Rectal smooth muscle tissue (tissue), 1 donor: ENCODE data around the gene RAB35.

ENCODE experiments used
- H3K27ac ChIP-seq: one replicate; pipeline ENCODE4 v1.7.0; 2013; ENCODE audit warnings: low read depth, low read length, inconsistent platforms
- H3K27me3 ChIP-seq: one replicate; pipeline ENCODE4 v1.7.0; 2013; ENCODE audit warnings: low read length; ENCODE audit not compliant: control insufficient read depth, insufficient read depth
- H3K36me3 ChIP-seq: one replicate; pipeline ENCODE4 v1.7.0; 2013; ENCODE audit warnings: low read length; ENCODE audit not compliant: control insufficient read depth, insufficient read depth
- H3K4me1 ChIP-seq: one replicate; pipeline ENCODE4 v1.7.0; 2013; ENCODE audit warnings: low read length; ENCODE audit not compliant: control insufficient read depth, insufficient read depth
- H3K4me3 ChIP-seq: one replicate; pipeline ENCODE4 v1.7.0; 2013; ENCODE audit warnings: low read length
- H3K9ac ChIP-seq: one replicate; pipeline ENCODE4 v1.7.0; 2013; ENCODE audit warnings: low read length

RAB35 gene

DNA sequence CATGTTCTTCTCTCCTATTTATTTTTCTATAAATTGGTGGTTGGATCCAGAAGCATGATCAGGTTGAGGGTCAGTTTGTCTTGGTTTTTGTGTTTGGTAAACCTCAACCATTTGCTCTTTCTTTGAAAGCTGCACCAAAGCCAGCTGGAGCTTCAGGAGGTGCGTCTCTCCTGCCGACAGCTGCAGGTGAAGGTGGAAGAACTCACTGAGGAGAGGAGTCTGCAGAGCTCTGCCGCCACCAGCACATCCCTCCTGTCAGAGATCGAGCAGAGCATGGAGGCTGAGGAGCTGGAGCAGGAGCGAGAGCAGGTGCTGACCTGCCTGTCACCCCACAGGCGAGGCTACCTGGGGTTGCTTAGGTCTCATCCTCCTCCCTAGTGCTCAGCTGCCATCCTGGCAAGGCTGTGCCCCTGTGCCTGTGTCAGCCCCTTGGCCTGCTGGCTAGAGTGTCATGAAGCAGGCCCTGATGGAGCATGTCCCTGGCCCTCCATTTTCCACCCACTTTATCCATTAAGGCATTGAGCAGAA is 45.0 kb downstream of the RAB35 start:
- Histone ChIP-seq H3K9ac (no peak overlapping the region), H3K36me3 (no peaks in the 10 kb centered on the region), H3K27ac (no peak overlapping the region), H3K4me1 (no peaks in the 10 kb centered on the region), H3K4me3 (no peak overlapping the region), H3K27me3 (no peaks in the 10 kb centered on the region)

DNA sequence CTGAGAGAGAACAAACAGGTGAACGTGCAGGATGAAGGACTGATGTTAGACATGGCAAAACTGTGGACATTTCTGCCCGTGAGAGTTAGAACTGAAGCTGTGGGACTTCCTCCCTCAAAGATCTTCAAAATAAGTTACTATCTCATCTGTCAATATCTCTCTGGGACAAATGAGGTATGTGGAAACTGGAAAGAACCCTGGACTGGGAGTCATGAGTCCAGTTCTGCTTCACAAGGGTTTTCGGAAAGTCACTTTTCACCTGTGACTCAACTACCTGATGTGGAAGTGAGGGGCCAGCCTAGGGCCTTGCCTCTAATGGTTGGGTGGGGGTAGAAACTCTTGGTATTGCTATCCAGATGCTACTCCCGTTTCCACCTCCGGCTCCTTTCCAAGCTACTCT is 47.3 kb downstream of the RAB35 start:
- no peak overlapping the region for H3K9ac ChIP-seq
- no peaks in the 10 kb centered on the region for H3K27me3 ChIP-seq
- no peaks in the 10 kb centered on the region for H3K36me3 ChIP-seq
- H3K4me3 ChIP-seq, result no peak overlapping the region
- H3K4me1 ChIP-seq, result no peaks in the 10 kb centered on the region
- H3K27ac ChIP-seq, result no peak overlapping the region

DNA sequence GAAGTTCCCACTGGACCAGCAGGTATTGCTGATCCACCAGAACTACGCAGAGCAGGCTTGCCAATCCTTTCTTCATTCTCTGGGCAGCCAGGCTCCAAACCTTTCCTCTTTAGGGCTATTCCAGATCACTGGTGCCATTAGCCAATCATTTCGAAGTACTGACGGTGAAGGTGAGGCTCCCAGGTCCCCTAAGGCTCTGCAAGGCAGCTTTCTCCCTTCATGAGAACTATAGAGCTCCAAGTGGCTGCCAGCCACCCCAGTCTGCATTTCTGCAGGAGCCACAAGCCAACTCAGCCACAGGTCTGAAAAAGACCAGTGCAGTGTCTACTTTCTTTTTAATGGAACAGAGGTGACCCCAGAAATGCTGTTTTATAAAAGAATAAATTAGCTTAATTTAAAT is 48.7 kb downstream of the RAB35 start:
- H3K27me3 ChIP-seq, result no peaks in the 10 kb centered on the region
- H3K4me1 ChIP-seq, result no peaks in the 10 kb centered on the region
- H3K9ac ChIP-seq, result no peak overlapping the region
- H3K36me3 ChIP-seq, result no peaks in the 10 kb centered on the region
- no peak overlapping the region for H3K27ac ChIP-seq
- no peak overlapping the region for H3K4me3 ChIP-seq

DNA sequence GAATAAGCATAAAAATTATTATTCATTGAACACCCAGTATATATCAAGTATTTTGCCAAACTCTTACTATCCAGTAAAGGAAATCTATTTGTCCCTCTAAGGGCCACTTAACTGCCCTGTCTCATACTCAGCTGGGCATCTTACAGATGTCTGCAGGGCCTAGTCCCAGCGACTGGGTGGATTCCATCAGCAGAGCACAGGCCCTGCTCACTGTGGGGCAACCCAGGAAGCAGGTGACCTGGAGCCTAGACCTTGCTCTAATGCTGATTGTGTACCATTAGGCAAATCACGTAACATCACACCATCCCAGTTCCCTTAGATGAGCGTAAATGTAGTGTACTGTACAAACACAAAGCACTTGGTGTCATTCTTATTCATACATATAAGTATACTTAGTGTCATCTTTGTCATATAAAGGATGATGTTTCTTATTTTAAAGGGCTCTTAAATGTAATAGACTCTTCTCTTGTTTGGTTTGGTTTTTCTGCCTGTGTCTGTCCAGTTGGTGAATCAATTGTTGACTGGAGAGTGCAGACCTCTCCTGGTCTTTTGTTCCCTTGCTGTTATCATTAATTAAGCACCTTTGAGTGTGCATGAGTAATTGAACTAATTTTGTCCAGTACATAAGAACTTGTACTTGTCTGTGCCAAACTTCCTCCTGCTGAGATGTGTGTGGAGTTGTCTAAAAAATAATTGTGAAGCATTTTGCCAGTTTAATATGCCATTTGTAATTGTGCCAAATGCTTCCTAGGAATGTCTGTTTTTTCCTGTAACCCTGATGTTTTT is 49.3 kb downstream of the RAB35 start:
- Histone ChIP-seq H3K36me3 (no peaks in the 10 kb centered on the region), H3K4me1 (no peaks in the 10 kb centered on the region), H3K27ac (no peak overlapping the region), H3K9ac (no peak overlapping the region), H3K4me3 (no peak overlapping the region), H3K27me3 (no peaks in the 10 kb centered on the region)

DNA sequence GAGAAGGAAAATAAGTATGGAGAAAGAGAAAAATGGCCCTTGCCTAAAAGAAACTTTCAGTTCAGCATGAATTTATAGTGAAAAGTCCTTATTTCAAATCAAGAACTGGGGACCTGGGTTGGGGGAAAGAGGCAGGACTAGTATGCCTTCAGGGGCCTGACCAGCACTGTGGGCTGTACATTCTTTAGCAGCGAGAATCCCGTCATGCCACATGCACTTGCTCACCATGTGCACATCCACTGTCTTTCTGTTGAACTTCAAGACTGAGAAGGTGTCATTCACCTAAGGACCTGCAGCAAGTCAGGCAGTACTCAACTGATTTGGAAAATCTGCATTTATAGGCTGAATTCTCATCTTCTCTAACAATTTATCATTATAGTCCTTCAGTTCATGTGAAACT is 50.2 kb downstream of the RAB35 start:
- no peaks in the 10 kb centered on the region for H3K36me3 ChIP-seq
- no peaks in the 10 kb centered on the region for H3K4me1 ChIP-seq
- no peaks in the 10 kb centered on the region for H3K27me3 ChIP-seq
- no peak overlapping the region for H3K4me3 ChIP-seq
- H3K27ac ChIP-seq, result no peak overlapping the region
- no peak overlapping the region for H3K9ac ChIP-seq

DNA sequence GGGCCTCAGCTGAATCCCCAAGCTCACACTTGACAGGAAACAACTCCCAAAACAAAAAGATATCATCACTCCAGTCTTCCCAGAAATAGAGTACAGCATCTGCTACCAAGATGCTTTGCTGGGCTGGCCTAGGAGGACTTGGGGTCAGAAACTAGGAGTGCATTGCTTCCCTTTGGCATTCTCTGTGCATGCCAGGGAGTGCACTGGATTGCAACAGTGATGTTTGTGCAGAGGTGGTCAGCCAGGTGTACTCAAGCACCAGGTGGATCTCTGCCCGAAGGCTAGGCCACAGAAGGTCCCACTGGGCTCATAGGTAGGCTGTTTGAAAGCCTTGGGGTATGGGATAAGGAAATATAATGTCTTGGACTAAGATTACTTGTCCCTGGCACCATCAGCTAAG is 51.1 kb downstream of the RAB35 start:
- Histone ChIP-seq H3K27me3 (no peaks in the 10 kb centered on the region), H3K9ac (no peak overlapping the region), H3K36me3 (no peaks in the 10 kb centered on the region), H3K27ac (no peak overlapping the region), H3K4me1 (no peaks in the 10 kb centered on the region), H3K4me3 (no peak overlapping the region)

DNA sequence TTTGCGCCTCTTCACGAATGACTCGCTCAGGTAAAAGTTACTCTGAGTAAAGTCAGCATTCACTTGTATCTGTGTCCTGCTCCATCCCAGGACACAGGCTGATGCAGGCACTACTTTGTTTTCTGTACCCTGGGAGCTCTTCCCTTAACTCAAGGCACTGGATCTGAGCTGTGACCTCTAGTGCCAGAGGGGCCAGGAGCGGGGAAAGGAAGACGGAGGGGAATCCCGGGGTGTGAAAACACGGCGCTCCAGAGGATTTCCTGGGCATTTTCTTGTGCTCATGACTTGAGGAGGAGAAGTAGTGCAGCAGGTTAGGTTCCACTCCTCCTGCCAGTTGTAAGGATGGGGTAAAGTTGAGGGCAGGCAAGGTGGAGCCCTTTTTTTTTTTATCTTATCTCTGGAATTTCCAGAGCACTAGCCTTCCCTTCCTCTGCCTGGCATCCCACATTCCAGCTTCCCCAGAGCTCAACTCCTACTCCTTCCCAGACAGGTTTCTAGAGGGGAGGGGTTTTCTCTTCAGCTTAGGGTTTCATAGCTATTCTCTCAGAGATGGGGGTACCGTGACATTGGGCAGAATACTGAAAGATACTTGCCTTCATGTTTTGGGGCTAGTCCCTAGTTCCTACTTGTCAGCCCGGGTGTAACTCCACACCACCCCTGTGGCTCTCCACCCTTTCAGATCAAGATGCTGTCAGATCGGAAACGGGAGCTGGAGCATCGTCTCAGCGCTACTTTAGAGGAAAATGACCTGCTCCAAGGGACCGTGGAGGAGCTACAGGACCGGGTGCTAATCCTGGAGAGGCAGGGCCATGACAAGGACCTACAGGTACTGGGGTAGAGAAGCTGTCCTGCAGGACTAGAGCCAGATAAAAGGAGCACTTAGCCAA is 52.3 kb downstream of the RAB35 start:
- no peak overlapping the region for H3K27ac ChIP-seq
- no peak overlapping the region for H3K4me3 ChIP-seq
- no peaks in the 10 kb centered on the region for H3K27me3 ChIP-seq
- H3K4me1 ChIP-seq, result no peaks in the 10 kb centered on the region
- no peaks in the 10 kb centered on the region for H3K36me3 ChIP-seq
- no peak overlapping the region for H3K9ac ChIP-seq

DNA sequence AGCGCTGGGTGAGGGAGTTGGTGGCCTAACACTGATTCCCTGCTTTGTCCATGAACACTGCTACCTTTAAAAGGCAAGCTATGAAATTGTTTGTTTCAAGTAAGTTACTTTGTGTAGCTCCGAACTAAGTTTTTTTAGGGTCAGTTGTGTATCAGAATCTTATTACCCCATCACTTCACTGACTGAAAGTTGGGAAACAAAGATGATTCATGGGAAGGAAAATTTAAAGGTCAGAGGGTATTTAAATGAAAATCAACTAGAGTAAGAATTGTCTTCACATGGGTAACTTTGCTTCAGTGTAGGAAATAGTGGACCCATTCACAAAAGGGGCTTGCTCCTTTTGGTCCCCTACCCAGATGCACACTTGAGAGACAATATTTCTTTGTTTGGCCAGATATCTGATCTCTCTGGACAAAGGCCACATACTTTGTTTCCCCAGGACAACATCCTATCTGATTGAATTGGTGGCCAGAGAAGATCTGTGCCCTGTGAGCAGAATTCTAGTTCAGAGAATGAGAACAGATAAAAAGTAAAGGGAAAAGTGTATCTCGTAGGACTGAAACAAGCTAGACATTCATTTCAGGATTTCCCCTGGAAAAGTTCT is 53.5 kb downstream of the RAB35 start:
- no peak overlapping the region for H3K27ac ChIP-seq
- no peak overlapping the region for H3K4me3 ChIP-seq
- no peaks in the 10 kb centered on the region for H3K4me1 ChIP-seq
- no peaks in the 10 kb centered on the region for H3K36me3 ChIP-seq
- H3K9ac ChIP-seq, result no peak overlapping the region
- H3K27me3 ChIP-seq, result no peaks in the 10 kb centered on the region

DNA sequence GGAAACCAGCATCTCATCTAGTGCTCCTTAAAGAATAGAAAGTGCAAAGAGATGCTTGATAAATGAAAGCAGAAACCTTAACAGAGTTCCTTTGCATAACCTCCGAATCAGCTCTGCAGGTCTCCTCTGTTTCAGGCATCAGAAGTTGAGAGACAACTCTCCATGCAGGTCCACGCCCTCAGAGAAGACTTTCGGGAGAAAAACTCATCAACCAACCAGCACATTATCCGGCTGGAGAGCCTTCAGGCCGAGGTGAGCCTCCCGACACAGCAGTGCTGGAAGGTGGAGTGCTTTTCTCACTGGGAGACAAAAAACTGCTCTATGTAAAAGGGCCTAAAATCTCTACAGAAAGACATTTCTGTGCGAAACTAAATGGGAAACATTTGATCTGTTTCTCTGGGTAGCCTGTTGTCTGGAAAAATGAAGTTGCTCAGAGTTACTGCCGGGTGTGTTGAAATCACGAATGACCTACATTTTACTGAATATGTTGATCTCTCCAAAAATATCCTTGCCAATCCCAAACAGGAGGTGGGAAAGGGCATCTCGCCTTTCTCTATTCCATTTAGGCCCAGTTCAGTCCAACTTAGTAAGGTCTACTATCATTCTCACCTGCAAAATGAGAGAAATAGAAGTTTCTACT is 54.9 kb downstream of the RAB35 start:
- Histone ChIP-seq H3K9ac (no peak overlapping the region), H3K27me3 (no peaks in the 10 kb centered on the region), H3K4me3 (no peak overlapping the region), H3K4me1 (no peaks in the 10 kb centered on the region), H3K36me3 (no peaks in the 10 kb centered on the region), H3K27ac (no peak overlapping the region)

DNA sequence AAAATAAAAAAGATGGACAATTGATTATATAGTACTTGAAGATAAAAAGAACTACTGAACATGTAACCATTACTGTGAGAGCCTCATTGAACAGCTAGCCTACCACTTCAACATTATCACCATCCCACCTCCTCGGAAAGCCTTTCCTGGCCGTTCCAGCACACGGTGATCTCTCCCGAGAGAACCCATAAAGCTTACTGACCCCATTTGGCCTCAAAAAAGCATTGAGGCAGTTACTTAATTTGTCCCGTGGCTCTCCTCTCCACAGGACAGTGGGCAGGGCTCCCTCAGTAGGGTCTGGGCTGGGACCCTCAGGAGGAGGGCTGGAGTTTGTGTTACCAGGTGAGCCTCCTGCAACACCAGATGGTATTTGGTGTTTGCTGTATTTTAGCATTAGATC is 55.8 kb downstream of the RAB35 start:
- H3K9ac ChIP-seq, result no peak overlapping the region
- no peak overlapping the region for H3K4me3 ChIP-seq
- no peaks in the 10 kb centered on the region for H3K36me3 ChIP-seq
- H3K4me1 ChIP-seq, result no peaks in the 10 kb centered on the region
- no peaks in the 10 kb centered on the region for H3K27me3 ChIP-seq
- H3K27ac ChIP-seq, result no peak overlapping the region

DNA sequence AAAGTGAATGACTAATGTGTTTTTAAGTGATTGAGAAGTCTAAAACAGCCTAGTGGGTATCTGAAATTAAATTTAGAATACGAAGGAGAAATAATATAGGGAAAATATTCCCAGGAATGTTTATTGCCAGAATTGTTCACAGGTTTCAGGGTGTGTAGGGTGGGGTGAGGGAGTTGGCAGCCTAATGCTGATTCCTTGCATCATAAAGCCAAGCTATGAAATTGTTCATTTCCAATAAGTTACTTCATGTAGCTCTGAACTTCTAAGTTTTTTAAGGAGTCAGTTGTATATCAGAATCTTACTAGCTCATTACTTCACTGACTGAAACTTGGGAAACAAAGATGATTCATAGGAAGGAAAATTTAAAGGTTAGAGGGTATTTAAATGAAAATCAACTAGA is 56.4 kb downstream of the RAB35 start:
- H3K9ac ChIP-seq, result no peak overlapping the region
- H3K36me3 ChIP-seq, result no peaks in the 10 kb centered on the region
- no peaks in the 10 kb centered on the region for H3K27me3 ChIP-seq
- H3K27ac ChIP-seq, result no peak overlapping the region
- H3K4me3 ChIP-seq, result no peak overlapping the region
- H3K4me1 ChIP-seq, result no peaks in the 10 kb centered on the region

DNA sequence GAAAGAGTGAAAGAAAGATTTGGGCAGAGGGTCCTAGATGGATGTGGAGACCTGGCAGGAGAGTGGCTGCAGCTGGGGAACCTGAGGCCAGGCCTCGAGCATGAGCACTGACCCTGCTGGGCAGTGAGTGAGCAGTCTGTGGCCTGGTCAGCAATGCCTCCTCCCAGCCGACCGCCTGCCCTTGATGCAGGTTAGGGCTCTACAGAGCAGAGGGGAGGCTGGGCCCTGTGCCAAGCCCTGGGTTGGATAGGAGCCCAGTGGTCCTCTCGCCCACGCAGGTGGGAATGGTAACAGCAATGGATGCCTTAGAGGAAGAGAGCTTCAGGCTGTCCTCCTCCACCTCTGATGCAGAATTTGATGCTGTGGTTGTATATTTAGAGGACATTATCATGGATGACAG is 59.8 kb downstream of the RAB35 start:
- Histone ChIP-seq H3K4me1 (no peaks in the 10 kb centered on the region), H3K27me3 (no peaks in the 10 kb centered on the region), H3K36me3 (no peaks in the 10 kb centered on the region), H3K9ac (no peak overlapping the region), H3K4me3 (no peak overlapping the region), H3K27ac (no peak overlapping the region)
